Transverse colon (tissue), 4 donors: ENCODE data around the gene RHOA.

Experiments
- CTCF ChIP-seq, 5 experiments: fragments of 200-600 bp in 3 of 5; fragments of 450-650 bp in 2 of 5; sonication (generic) in 3 of 5; IDR thresholded peaks; 1 replicate in 2 of 5; 2 replicates in 3 of 5; pipeline ENCODE4 v1.5.1; 2016 to 2017; ENCODE audit warnings: antibody characterized with exemption in 5 of 5, inconsistent platforms in 3 of 5, mild to moderate bottlenecking in 2 of 5, moderate library complexity in 1 of 5
- EP300 ChIP-seq: sonication (generic); formaldehyde crosslinking; IDR thresholded peaks from one replicate; pipeline ENCODE4 v1.6.1; 2017; ENCODE audit warnings: antibody characterized with exemption, low read depth
- POLR2A ChIP-seq: fragments of 450-650 bp; IDR thresholded peaks from one replicate; pipeline ENCODE4 v1.6.1; 2016; ENCODE audit warnings: antibody characterized with exemption, mild to moderate bottlenecking, moderate library complexity
- POLR2AphosphoS5 ChIP-seq, 3 donors: sonication (generic); formaldehyde crosslinking; IDR thresholded peaks; one replicate each; pipeline ENCODE4 v1.6.1; 2016; ENCODE audit warnings: antibody characterized with exemption in 3 of 3

GRCh38 chr3:49352890-49353421, 58.8 kb downstream of the RHOA start:
- TF ChIP-seq CTCF (IDR thresholded peaks at IDR 0.05) (no peak), EP300 (no peak), POLR2A (no peak), POLR2AphosphoS5 (IDR thresholded peaks at IDR 0.05) (no peak)
